ENCODE results near the gene ALKBH4. TPM values are rescaled to one million over a fixed set of nuclear protein-coding genes. Genes with fewer than 3 reads are reported as not detected.

Gene ALKBH4
- total and polyA plus RNA-seq, 10 of the 15 experiments (the other 5 are each of a cell fraction or from before 2014, with no cell fraction given) = 4.1 to 16.9 (median 11.3) TPM

DNA sequence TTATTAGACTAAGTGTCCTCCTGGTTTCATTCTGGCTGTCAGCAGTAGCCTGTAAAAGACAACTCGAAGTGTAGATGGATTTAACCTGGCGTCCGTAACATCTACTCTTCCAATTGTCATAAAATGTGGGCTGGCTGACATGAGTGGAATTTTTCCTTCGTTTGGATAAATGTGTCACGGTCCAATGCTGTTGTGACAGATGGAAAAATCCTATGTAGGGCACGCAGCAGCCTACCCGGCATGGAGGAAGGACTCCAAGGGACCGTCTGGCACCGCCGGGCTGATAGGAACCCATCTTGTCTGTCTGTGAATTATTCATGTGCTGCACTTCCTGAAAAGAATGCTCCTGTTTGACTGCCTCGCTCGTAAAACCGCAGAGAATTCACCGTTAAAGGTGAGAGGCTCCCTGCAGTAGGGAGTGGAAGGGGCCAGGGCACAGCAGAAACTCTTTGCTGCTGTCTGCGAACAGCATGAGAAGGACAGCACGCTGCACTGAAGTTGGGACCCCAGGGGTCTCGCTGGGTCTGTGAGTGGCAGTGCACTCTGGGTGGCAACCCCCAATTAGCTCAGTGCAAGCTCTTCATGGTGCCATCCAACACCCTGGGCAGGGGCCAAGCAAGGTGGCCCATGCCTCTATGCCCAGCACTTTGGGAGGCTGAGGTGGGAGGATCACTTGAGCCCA is 32.9 kb downstream of the ALKBH4 start (continued):
- TF ChIP-seq SP1 (IDR thresholded peaks at IDR 0.05; ENCODE audit: low read depth, low read length) (no peak), CHD1 (IDR thresholded peaks at IDR 0.05; ENCODE audit: low read depth, low read length) (no peak), CEBPB (IDR thresholded peaks at IDR 0.05; ENCODE audit: borderline replicate concordance in 1 of 2, low read depth in 2 of 2, low read length in 2 of 2) (no peak), RFX5 (IDR thresholded peaks at IDR 0.05; ENCODE audit: low read depth, low read length) (no peak), JUND (IDR thresholded peaks at IDR 0.05; ENCODE audit: low read depth, low read length) (no peak), NFYA (IDR thresholded peaks at IDR 0.05; ENCODE audit: borderline replicate concordance, low read depth, low read length) (no peak), PAX5 (IDR thresholded peaks at IDR 0.05; ENCODE audit: borderline replicate concordance, low read depth, low read length) (no peak), SMAD5 (IDR thresholded peaks at IDR 0.05; ENCODE audit: low read depth) (no peak), ETV6 (conservative IDR thresholded peaks at IDR 0.05 in 1 of 2, IDR thresholded peaks at IDR 0.05 in 1 of 2; ENCODE audit: borderline replicate concordance in 1 of 2, low read depth in 1 of 2) (peak in 1 of 2 experiments; percentile 24; a peak in 1 of 4 replicates), NFXL1 (IDR thresholded peaks at IDR 0.05; ENCODE audit: borderline replicate concordance) (no peak), HDGF (IDR thresholded peaks at IDR 0.05) (no peak), POU2F2 (IDR thresholded peaks at IDR 0.05; ENCODE audit: borderline replicate concordance, low read depth, low read length) (peak; percentile 86; the same call in 1 of the 3 replicates), FOXM1 (IDR thresholded peaks at IDR 0.05; ENCODE audit: low read depth, low read length) (no peak), SUPT20H (IDR thresholded peaks at IDR 0.05; ENCODE audit: borderline replicate concordance, control insufficient read depth, low read depth, low read length) (no peak), SIN3A (IDR thresholded peaks at IDR 0.05; ENCODE audit: low read depth, low read length) (no peak), EP300 (IDR thresholded peaks at IDR 0.05; ENCODE audit: borderline replicate concordance in 1 of 2, control insufficient read depth in 1 of 2, low read depth in 2 of 2, low read length in 2 of 2) (no peak; a peak in 1 of 4 replicates)
- TF ChIP-seq, protein P1, sequence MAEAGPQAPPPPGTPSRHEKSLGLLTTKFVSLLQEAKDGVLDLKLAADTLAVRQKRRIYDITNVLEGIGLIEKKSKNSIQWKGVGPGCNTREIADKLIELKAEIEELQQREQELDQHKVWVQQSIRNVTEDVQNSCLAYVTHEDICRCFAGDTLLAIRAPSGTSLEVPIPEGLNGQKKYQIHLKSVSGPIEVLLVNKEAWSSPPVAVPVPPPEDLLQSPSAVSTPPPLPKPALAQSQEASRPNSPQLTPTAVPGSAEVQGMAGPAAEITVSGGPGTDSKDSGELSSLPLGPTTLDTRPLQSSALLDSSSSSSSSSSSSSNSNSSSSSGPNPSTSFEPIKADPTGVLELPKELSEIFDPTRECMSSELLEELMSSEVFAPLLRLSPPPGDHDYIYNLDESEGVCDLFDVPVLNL (IDR thresholded peaks at IDR 0.05; ENCODE audit: low read depth, low read length) = no peak
- TF ChIP-seq, protein P2, sequence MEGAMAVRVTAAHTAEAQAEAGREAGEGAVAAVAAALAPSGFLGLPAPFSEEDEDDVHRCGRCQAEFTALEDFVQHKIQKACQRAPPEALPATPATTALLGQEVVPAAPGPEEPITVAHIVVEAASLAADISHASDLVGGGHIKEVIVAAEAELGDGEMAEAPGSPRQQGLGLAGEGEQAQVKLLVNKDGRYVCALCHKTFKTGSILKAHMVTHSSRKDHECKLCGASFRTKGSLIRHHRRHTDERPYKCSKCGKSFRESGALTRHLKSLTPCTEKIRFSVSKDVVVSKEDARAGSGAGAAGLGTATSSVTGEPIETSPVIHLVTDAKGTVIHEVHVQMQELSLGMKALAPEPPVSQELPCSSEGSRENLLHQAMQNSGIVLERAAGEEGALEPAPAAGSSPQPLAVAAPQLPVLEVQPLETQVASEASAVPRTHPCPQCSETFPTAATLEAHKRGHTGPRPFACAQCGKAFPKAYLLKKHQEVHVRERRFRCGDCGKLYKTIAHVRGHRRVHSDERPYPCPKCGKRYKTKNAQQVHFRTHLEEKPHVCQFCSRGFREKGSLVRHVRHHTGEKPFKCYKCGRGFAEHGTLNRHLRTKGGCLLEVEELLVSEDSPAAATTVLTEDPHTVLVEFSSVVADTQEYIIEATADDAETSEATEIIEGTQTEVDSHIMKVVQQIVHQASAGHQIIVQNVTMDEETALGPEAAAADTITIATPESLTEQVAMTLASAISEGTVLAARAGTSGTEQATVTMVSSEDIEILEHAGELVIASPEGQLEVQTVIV (IDR thresholded peaks at IDR 0.05; ENCODE audit: borderline replicate concordance, partially characterized antibody) = no peak
- TF ChIP-seq, protein P3, sequence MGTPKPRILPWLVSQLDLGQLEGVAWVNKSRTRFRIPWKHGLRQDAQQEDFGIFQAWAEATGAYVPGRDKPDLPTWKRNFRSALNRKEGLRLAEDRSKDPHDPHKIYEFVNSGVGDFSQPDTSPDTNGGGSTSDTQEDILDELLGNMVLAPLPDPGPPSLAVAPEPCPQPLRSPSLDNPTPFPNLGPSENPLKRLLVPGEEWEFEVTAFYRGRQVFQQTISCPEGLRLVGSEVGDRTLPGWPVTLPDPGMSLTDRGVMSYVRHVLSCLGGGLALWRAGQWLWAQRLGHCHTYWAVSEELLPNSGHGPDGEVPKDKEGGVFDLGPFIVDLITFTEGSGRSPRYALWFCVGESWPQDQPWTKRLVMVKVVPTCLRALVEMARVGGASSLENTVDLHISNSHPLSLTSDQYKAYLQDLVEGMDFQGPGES (IDR thresholded peaks at IDR 0.05) = no peak
- TF ChIP-seq, protein P4, sequence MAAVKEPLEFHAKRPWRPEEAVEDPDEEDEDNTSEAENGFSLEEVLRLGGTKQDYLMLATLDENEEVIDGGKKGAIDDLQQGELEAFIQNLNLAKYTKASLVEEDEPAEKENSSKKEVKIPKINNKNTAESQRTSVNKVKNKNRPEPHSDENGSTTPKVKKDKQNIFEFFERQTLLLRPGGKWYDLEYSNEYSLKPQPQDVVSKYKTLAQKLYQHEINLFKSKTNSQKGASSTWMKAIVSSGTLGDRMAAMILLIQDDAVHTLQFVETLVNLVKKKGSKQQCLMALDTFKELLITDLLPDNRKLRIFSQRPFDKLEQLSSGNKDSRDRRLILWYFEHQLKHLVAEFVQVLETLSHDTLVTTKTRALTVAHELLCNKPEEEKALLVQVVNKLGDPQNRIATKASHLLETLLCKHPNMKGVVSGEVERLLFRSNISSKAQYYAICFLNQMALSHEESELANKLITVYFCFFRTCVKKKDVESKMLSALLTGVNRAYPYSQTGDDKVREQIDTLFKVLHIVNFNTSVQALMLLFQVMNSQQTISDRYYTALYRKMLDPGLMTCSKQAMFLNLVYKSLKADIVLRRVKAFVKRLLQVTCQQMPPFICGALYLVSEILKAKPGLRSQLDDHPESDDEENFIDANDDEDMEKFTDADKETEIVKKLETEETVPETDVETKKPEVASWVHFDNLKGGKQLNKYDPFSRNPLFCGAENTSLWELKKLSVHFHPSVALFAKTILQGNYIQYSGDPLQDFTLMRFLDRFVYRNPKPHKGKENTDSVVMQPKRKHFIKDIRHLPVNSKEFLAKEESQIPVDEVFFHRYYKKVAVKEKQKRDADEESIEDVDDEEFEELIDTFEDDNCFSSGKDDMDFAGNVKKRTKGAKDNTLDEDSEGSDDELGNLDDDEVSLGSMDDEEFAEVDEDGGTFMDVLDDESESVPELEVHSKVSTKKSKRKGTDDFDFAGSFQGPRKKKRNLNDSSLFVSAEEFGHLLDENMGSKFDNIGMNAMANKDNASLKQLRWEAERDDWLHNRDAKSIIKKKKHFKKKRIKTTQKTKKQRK (IDR thresholded peaks at IDR 0.05; ENCODE audit: low read depth, low read length) = no peak
- TF ChIP-seq, protein P5, sequence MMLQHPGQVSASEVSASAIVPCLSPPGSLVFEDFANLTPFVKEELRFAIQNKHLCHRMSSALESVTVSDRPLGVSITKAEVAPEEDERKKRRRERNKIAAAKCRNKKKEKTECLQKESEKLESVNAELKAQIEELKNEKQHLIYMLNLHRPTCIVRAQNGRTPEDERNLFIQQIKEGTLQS (IDR thresholded peaks at IDR 0.05; ENCODE audit: borderline replicate concordance, extremely low read depth, low read depth, low read length) = no peak

Data from GM12878 (cell line).